GM21737 (cell line): ENCODE results near the gene LST1.
A peak's percentile ranks its signal among the peaks of the same experiment; 100 is the strongest.
"Not testable (repeated sequence)": the region's sequence is repeated elsewhere in the genome, so short reads cannot be mapped to it uniquely, and the experiment has no call there.

ENCODE experiments used
- ATAC-seq: cut with Tn5 transposase; IDR thresholded peaks from one replicate; pipeline ENCODE4 v1.9.1; 2021; ENCODE audit warnings: mild to moderate bottlenecking, moderate library complexity; ENCODE audit not compliant: unreplicated experiment

LST1 gene

GRCh38 chr6:31586008-31586407 is at the start of gene LST1:
LST1 (plus strand) TSS chr6:31586277; CDS start chr6:31587300, 1,023 bp downstream.
- ATAC-seq = no peak

DNA sequence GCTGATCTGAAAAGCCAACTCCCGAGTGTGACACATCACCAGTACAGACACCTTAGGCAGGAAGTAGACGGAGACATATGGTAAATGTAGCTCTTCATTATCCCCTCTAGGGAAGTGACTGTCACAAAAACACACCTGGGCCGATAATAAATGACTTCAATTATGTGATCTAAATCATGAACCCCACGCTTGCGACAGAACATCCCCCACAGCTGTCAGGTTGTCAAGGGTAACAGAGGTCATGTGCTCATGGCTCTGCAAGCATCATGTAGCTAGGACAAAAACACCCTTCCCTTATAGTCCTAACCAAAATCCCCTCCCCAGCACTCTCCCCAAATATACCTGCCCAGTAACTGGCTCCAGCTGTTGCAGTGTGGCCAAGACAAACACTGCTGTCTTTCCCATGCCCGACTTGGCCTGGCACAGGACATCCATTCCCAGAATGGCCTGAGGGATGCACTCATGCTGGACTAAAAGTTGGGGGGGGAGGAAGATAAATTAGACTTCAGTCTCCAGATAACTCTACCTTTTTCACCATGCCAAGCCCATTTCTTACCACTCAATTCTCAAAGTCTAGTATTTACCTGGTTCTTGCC is 47.2 kb upstream of the LST1 start:
- ATAC-seq = no peak

DNA sequence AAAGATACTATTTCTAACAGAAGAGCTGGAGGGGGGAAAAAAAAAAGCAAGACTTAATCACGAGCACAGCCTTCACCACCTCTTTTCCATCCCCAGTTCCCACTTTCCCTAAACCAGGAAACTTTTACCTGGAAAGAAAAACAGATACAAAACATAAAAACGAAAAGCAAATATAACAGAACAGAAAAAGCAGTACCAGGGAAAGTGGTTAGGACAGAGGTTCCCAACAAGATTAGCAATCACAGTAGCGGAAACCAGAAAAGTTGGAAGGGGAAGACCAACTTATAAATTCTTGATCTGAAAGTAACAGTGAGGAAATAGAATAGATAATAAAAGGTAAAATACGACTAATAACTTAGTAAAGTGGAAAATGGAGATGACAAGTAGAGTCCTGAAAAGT is 45.4 kb upstream of the LST1 start:
- no peak for ATAC-seq

DNA sequence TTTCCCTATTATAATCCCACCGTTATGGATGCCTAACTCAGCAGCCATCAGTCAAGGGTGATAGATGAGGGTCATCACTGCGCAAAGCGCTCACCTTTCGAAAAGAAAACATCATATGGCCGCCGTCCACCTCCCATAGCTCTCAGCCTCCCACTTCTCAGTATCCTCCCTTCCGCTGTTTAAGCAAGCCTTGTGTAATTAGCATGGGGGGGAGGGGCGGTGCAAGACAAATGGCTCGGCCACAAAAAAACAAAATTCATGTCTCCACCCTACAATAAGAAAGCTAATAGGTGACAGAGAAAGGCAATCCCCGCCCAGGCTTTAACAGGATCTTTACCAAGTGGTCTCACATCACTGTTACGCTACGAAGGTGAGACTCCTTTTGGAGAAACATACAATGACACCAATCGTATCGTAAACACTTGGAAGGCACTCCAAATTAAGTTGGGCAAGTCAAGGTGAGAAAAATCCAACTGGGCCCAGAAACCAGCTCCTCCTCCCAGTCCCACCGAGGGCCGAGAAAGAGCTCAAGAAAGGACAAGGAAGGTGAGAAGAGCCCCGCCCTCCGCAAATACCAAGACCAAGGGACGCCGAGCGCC is 44.9 kb upstream of the LST1 start:
- ATAC-seq = no peak

GRCh38 chr6:31541658-31542521 is 44.2 kb upstream of the LST1 start, which contains the start of gene DDX39B:
DDX39B (minus strand) TSS chr6:31542003; CDS start chr6:31540532, 1,471 bp downstream.
- peak; percentile 62 for ATAC-seq

DNA sequence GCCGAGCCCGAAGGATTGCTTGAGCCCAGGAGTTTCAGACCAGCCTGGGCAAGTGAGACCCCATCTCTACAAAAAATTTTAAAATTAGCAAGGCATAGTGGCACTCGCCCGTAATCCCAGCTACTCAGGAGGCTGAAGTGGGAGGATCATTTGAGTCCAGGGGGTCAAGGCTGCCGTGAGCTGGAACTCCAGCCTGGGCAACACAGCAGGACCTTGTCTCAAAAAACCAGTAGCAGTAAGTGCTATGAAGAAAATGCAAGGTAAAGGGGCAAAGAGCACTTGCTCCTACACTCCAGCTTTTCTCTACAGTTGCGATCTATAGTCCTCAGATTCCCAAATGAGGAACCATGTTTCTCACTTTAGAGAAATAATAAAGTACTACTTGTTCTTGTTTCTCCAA is 42.4 kb upstream of the LST1 start:
- ATAC-seq = no peak

DNA sequence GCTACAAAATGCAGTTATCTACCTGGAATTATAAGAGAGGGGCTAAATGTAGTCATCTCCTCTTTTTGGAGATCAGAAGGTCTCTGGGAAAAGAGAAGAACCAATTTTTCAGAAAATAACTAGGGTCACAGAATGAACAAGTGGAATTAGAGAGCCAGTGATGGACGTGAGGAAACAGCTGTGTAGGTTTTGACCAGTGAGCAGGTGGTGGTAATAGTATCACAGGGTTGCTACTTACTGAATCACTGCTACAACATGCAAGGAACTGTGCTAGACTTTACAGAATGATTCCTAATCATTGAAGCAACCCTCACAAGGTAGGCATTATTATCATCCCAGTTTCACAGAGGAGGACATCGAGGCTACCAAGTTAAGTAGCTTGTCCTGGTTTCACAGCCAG is 41.4 kb upstream of the LST1 start:
- no peak for ATAC-seq

DNA sequence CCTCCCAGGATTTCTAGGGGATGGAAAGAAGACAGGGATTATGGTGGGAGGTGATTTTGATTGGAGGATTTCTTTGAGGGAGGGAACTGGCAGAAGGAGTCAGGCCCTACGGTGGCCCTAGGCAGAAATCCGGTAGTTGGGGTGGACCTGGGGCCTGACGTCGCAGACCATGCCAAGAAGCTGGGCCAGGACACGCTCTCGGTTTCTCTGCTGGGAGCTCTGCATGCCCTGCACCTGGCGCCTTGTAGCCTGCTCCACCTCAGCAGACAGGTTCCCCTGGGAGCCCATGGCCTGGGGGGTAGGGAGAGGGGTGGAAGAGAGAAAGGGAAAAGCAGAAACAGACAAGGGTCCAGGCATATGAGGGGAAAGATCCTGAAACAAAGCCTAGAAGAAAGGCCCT is 40.8 kb upstream of the LST1 start:
- ATAC-seq = no peak

- peak; percentile 46 for ATAC-seq
Observed at GRCh38 chr6:31546339-31546957, 39.6 kb upstream of the LST1 start, which contains the start of gene ATP6V1G2. ATP6V1G2 (minus strand) TSS chr6:31546608; CDS start chr6:31546559, 49 bp downstream.

- ATAC-seq = peak; percentile 52
Observed at GRCh38 chr6:31546958-31547726, 38.9 kb upstream of the LST1 start, which contains the start of gene NFKBIL1. NFKBIL1 (plus strand) TSS chr6:31547608; CDS start chr6:31547695, 87 bp downstream.

- no peak for ATAC-seq
Observed at GRCh38 chr6:31547727-31548543, 38.1 kb upstream of the LST1 start.

- no peak for ATAC-seq
Observed at GRCh38 chr6:31548544-31548873, 37.6 kb upstream of the LST1 start.

DNA sequence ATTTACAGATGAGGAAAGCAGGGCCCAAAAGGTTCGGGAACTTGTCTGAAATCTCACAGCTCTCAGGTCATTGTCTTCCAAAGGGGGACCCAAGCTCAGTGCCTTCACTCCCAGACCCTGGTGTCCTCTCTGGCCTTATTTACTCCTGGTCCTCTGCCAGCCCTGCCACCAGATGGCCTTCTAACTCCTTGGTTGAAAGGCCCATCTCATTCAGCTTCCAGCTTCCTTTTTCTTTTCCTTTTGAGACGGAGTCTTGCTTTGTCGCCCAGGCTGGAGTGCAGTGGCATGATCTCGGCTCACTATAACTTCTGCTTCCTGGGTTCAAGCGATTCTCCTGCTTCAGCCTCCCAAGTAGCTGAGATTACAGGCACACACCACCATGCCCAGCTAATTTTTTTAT is 34.7 kb upstream of the LST1 start:
- ATAC-seq = not testable (repeated sequence)

GRCh38 chr6:31556307-31556706 is 29.8 kb upstream of the LST1 start:
- ATAC-seq = no peak

GRCh38 chr6:31557443-31558317 is 28.4 kb upstream of the LST1 start:
- ATAC-seq = no peak

GRCh38 chr6:31558318-31558625 is 27.8 kb upstream of the LST1 start:
- ATAC-seq = no peak

GRCh38 chr6:31558631-31559500 is 27.2 kb upstream of the LST1 start:
- no peak for ATAC-seq

- ATAC-seq = peak; percentile 2
Observed at GRCh38 chr6:31559606-31559957, 26.5 kb upstream of the LST1 start.
